Measurements from ENCODE around the gene PCMTD2. TPM values are rescaled to one million over a fixed set of nuclear protein-coding genes. Genes with fewer than 3 reads are reported as not detected.

The PCMTD2 gene
- total and polyA plus RNA-seq, 2 of the 13 experiments (the other 11 are each of a cell fraction or from before 2014, with no cell fraction given) = 47.0 to 76.9 TPM

- TF ChIP-seq CSRNP1 (CRISPR knock-in tag; IDR thresholded peaks at IDR 0.05) (no peak), ZBTB2 (CRISPR knock-in tag; IDR thresholded peaks at IDR 0.05; ENCODE audit: low read depth) (no peak), ZNF274 (CRISPR knock-in tag; IDR thresholded peaks at IDR 0.05) (no peak), MXD3 (CRISPR knock-in tag; IDR thresholded peaks at IDR 0.05) (no peak), POLR2G (IDR thresholded peaks at IDR 0.05; ENCODE audit: low read depth, low read length) (no peak), ZNF766 (CRISPR knock-in tag; IDR thresholded peaks at IDR 0.05; ENCODE audit: borderline replicate concordance) (no peak), HDAC2 (CRISPR knock-in tag; IDR thresholded peaks at IDR 0.05) (no peak), AHR (CRISPR knock-in tag; IDR thresholded peaks at IDR 0.05) (no peak), RAD21 (CRISPR knock-in tag; IDR thresholded peaks at IDR 0.05) (no peak), U2AF1 (optimal IDR thresholded peaks at IDR 0.05; ENCODE audit: low read depth, low read length) (no peak), ATAD3A (CRISPR knock-in tag; IDR thresholded peaks at IDR 0.05) (no peak), ZNF576 (CRISPR knock-in tag; IDR thresholded peaks at IDR 0.05) (no peak), ZNF547 (CRISPR knock-in tag; IDR thresholded peaks at IDR 0.05) (no peak), NFKBIZ (CRISPR knock-in tag; IDR thresholded peaks at IDR 0.05) (no peak), ZBTB38 (CRISPR knock-in tag; IDR thresholded peaks at IDR 0.05) (peak; percentile 84), MTF2 (CRISPR knock-in tag; IDR thresholded peaks at IDR 0.05; ENCODE audit: borderline replicate concordance) (no peak; the same call in 1 of the 2 replicates), RXRB (CRISPR knock-in tag; IDR thresholded peaks at IDR 0.05; ENCODE audit: borderline replicate concordance) (peak; percentile 11; the same call in 1 of the 2 replicates), HMGXB4 (CRISPR knock-in tag; IDR thresholded peaks at IDR 0.05; ENCODE audit: borderline replicate concordance in 1 of 2, low read depth in 1 of 2) (no peak), FOXO4 (CRISPR knock-in tag; conservative IDR thresholded peaks at IDR 0.05) (0 out of 2 replicates have a peak, but pooled peaks have one; percentile 54), FIP1L1 (IDR thresholded peaks at IDR 0.05; ENCODE audit: borderline replicate concordance, insufficient read depth, low read depth, low read length) (no peak), ZBTB42 (CRISPR knock-in tag; IDR thresholded peaks at IDR 0.05) (no peak), ZNF672 (CRISPR knock-in tag; IDR thresholded peaks at IDR 0.05) (no peak), RBFOX2 (IDR thresholded peaks at IDR 0.05; ENCODE audit: low read depth, low read length) (no peak)
Observed at GRCh38 chr20:64256282-64256935, 861 bp downstream of the PCMTD2 start (continued).
